ENCODE data around the gene TAOK1. TPM values are rescaled to one million over a fixed set of nuclear protein-coding genes. Genes with fewer than 3 reads are reported as not detected.

Gene TAOK1
- total and polyA plus RNA-seq, 2 of the 13 experiments (the other 11 are each of a cell fraction or from before 2014, with no cell fraction given) = 14.1 to 23.0 TPM

GRCh38 chr17:29430275-29430674 lies 40.1 kb downstream of the TAOK1 start (continued):
- no peak for TF ChIP-seq FUBP1 (CRISPR knock-in tag; IDR thresholded peaks at IDR 0.05; ENCODE audit: borderline replicate concordance)
- TF ChIP-seq POGZ (CRISPR knock-in tag; IDR thresholded peaks at IDR 0.05) = 0 out of 2 replicates have a peak, but pooled peaks have one; percentile 35
- TF ChIP-seq ZBTB8A (CRISPR knock-in tag; IDR thresholded peaks at IDR 0.05; ENCODE audit: borderline replicate concordance, low read depth) = no peak
- TF ChIP-seq ZFP36 (IDR thresholded peaks at IDR 0.05; ENCODE audit: borderline replicate concordance, low read depth, low read length, partially characterized antibody) = no peak
- no peak for TF ChIP-seq FOXM1 (CRISPR knock-in tag; IDR thresholded peaks at IDR 0.05)
- peak; percentile 80 for TF ChIP-seq NFYB (CRISPR knock-in tag; IDR thresholded peaks at IDR 0.05)
- TF ChIP-seq HOMEZ (CRISPR knock-in tag; IDR thresholded peaks at IDR 0.05; ENCODE audit: low read depth) = peak; percentile 51; the same call in 1 of the 2 replicates

DNA sequence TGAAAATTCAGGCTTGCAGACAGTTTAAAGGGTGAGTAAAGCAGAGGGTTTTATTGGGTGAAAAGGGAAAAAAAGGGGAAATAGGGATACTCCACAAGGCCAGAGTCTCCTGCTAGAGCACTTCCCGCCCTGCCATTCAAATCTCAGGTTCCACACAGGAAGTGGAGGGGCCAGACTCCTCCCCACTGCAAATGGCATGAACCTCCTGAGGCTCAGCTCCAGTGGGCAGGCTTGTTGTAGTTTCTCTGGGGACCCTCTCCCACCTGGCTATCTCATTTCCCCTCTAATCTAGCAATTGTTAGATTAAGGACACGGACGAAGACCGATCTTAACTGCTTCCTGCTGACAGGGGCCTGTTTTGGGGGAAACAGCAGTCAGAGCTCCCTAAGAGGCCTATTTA lies 43.4 kb downstream of the TAOK1 start:
- ATAC-seq (no peak), FAIRE-seq (no peak), DNase-seq (ENCODE audit: low spot score) (no peak)
- H3K9me3 ChIP-seq (ENCODE audit: low read length) = no peaks in the 10 kb centered on the region
- intact Hi-C loops (cut with micrococcal nuclease; ENCODE audit: unreplicated experiment) = no loop called here
- TF ChIP-seq GABPB1 (CRISPR knock-in tag; IDR thresholded peaks at IDR 0.05) (peak; percentile 34; the same call in 1 of the 2 replicates), ZNF20 (CRISPR knock-in tag; IDR thresholded peaks at IDR 0.05) (no peak)
- H3K4me2 ChIP-seq (ENCODE audit: low read depth, low read length) = no peak overlapping the region
- H2AFZ ChIP-seq (ENCODE audit: low read length) = no peak overlapping the region
- H3K4me3 ChIP-seq (replicated peaks in 1 of 3; ENCODE audit: insufficient read depth in 1 of 3, low read depth in 2 of 3, low read length in 3 of 3) = no peak overlapping the region
- ChIA-PET POLR2A (no interaction called here), CTCF (ENCODE audit: low intra/inter-chr PET ratio, low total read pairs) (no interaction called here)
- BruUV-seq (replicated peaks) = no TSS peak
- H3K27ac ChIP-seq (ENCODE audit: extremely low read length, insufficient read depth, low read length) = no peak overlapping the region
- H4K20me1 ChIP-seq (ENCODE audit: insufficient read depth, low read length) = no peaks in the 10 kb centered on the region
- in situ Hi-C loops (cut with HindIII; ENCODE audit: extremely low pct_ligation_motif_present, low pct_unique_long_range_greater_than_20kb) = no loop called here
- H3K79me2 ChIP-seq (ENCODE audit: insufficient read depth, low read length) = peaks cover 69% of the 10 kb centered on the region
- no peaks in the 10 kb centered on the region for H3K27me3 ChIP-seq (ENCODE audit: control insufficient read depth in 1 of 2, insufficient read depth in 2 of 2, low read length in 2 of 2)
- H3K9ac ChIP-seq (ENCODE audit: insufficient read depth, low read depth, low read length) = no peak overlapping the region
- H3K36me3 ChIP-seq (replicated peaks in 1 of 2; ENCODE audit: control insufficient read depth in 1 of 2, insufficient read depth in 2 of 2, low read length in 2 of 2) = no peaks in the 10 kb centered on the region; a peak in 1 of 5 replicates
- WGBS (ENCODE audit: low lambda C conversion rate) = 100% methylated on average over 4 of the region's 4 CpGs
- peaks cover 25% of the 10 kb centered on the region for H3K4me1 ChIP-seq (ENCODE audit: insufficient read depth, low read length)

All from HepG2 (cell line).